G401 (cell line): Measurements from ENCODE around the gene VWA2. TPM values are rescaled to one million over a fixed set of nuclear protein-coding genes. Genes with fewer than 3 reads are reported as not detected.

Experiments
- DNase-seq: peaks from one replicate; pipeline ENCODE4 v3.0.0-alpha.2; 2015; ENCODE audit warnings: low spot score
- in situ Hi-C: cut with HindIII; loops from 2 replicates; pipeline ENCODE4 v1.10.0; 2016; ENCODE audit warnings: low sequenced_read_pairs, mixed read lengths
- total RNA-seq: library from RNA; depleted of rRNA; stranded (reverse); fragments of >200 nt; shearing (Covaris generic); gene quantifications from 2 replicates; pipeline ENCODE4 v1.2.3, GENCODE V29; 2014

Gene VWA2
- total RNA-seq, 1 experiment from 2014 or later, result not detected

DNA sequence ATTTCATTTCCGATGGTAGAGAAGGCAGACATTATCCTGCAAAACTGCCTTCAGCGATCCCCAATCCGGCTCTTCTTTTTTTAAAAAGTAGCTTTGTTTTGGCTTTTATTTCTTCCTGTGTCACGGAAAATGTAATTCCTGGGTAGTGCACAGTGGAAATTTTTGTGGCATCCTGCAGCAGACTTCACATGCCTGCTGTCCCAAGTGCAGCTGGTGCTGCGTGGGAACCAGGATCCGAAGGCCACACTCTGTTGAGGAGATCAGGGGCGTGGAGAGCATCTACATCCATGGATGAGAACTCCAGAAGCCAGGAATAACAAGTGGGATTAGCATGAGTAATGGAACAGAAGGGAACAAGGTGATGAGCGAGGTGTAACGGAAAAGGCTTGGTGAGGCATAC is 4.6 kb downstream of the VWA2 start:
- no peak for DNase-seq
- in situ Hi-C loops, result no loop called here

GRCh38 chr10:114244126-114244525 is 5.1 kb downstream of the VWA2 start:
- no peak for DNase-seq

DNA sequence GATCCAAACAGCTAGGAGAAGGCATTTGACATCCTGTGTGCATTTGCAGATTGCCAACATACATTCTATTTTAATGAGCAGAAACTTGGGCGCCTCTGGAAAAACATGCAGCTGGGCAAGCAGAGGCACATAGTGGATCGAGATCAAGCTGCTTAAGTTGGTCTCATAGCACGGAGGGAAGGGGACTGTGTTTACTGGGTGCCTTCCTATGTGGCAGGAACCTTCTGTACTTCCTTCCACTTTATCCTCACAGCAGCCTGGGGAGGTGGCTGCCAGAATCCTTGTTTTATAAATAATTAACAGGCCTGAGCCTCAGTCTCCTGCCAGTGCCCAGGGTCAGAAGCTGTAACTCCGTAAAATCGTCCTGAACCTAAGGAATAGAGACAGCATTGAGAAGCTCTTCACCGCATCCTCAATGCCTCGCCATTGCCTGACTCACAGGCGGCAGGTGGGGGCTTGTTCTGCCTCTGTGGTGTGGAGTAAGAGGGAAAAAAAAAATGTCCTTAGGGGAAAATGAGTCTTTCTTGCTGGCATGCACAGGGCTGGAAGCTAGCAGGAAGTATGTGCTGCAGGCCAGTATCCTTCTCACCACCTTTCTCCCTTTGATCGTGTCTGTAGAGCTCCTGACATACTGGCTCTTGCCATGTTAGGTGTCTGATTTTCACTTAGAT is 6.2 kb downstream of the VWA2 start:
- no peak for DNase-seq
- in situ Hi-C loops, result no loop called here

More at GRCh38 chr10:114244126-114244525, 5.1 kb downstream of the VWA2 start:
- in situ Hi-C loops, result no loop called here

GRCh38 chr10:114246679-114247305 is 7.7 kb downstream of the VWA2 start:
- in situ Hi-C loops, result no loop called here

GRCh38 chr10:114250236-114250635 is 11.2 kb downstream of the VWA2 start:
- no peak for DNase-seq
- in situ Hi-C loops, result no loop called here

More at GRCh38 chr10:114246679-114247305, 7.7 kb downstream of the VWA2 start:
- no peak for DNase-seq

- in situ Hi-C loops, result no loop called here
These were observed 11.7 kb downstream of the VWA2 start for GRCh38 chr10:114250716-114251115.

DNA sequence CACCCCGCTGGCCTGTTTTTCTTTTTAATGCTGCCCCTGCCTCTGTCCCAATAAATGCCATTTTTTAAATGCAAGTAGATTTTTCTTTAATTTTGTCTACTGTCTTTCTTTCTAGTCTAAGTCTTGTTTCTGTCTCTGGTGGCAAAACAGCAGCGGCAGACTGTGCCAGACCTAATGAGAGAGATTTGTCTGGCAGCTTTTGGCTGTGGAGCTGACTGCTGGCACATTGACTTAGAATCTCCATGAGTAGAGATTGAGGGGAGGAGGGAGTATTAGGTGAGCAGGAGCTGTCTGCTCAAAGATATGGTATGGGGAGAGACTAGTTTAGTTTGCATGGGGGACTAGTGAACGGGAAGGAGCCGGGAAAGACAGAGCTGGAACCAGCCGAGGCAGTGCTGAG is 13.0 kb downstream of the VWA2 start:
- no peak for DNase-seq
- in situ Hi-C loops, result no loop called here

More at GRCh38 chr10:114250716-114251115, 11.7 kb downstream of the VWA2 start:
- DNase-seq, result no peak

DNA sequence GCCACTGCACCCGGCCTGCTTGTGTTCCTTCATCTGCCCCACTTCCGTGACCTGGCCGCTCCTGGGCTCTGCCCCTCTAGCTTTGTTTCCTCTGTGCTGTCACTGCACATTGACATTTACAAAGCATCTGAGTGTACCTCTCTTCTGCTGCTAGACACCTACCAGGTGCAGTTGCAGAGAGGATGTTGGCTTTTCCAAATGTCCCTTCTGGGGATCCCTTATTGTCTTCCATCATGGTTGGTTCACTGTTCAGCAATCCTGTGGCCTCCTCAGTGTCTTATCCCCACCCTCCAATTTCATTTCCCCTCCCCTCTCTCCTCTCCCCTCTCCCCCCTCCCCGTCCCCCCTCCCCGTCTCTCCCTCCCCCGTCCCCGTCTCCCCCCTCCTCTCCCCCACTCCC is 13.8 kb downstream of the VWA2 start:
- no peak for DNase-seq
- in situ Hi-C loops, result no loop called here

DNA sequence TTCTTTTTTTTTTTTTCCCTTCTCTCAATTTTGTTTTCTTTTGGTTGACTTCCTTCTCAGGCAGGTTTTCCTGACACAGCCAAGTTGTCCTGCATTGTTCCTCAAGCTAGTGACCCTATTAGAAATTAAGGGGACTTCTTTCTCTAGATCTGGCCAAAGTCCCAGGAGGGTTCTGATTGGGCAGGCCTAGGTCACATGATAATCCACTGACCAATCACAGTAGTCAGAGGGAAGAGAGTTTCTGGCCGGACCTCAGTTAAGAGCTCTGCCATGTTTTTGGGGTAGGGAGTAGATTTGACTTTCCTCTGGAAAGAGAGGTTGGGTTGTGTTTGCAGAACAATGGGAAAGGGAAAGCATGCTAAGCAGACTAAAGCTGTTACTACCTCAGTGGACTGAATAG is 16.2 kb downstream of the VWA2 start:
- DNase-seq, result no peak
- in situ Hi-C loops, result no loop called here

DNA sequence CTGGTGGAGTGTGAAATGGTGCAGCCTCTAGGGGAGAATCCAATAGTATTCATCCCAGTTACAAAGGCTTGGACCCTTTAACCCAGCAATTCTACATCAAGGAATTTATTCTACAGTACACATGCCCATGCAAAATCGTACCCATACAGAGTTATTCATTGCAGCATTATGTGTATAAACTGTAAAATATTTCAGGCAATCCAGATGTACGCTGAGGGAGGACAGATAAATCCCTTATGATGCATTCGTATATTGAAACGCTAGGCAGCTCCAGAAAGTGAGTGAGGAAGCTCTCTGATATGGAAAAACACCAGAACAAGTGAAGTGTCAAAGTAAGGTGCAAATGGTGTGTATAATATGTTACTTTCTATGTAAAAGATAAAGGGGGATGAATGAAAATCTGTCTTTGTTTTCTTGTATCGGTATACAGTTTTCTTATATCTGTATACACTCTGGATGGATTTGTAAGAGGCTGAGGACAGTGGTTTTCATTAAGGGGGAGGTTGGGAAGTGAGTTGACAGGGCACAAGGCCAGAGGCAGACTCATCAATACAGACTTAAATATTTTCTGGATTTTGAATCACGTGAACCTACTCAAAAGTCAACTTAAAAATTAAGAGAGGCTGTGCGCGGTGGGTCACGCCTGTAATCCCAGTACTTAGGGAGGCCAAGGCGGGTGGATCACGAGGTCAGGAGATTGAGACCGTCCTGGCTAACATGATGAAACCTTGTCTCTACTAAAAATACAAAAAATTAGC is 17.1 kb downstream of the VWA2 start:
- in situ Hi-C loops, result no loop called here

GRCh38 chr10:114256822-114257221 is 17.8 kb downstream of the VWA2 start:
- in situ Hi-C loops, result no loop called here

More for the DNA sequence above, 17.1 kb downstream of the VWA2 start:
- DNase-seq, result no peak

GRCh38 chr10:114257498-114257897 is 18.4 kb downstream of the VWA2 start:
- in situ Hi-C loops, result no loop called here

More at GRCh38 chr10:114256822-114257221, 17.8 kb downstream of the VWA2 start:
- no peak for DNase-seq

DNA sequence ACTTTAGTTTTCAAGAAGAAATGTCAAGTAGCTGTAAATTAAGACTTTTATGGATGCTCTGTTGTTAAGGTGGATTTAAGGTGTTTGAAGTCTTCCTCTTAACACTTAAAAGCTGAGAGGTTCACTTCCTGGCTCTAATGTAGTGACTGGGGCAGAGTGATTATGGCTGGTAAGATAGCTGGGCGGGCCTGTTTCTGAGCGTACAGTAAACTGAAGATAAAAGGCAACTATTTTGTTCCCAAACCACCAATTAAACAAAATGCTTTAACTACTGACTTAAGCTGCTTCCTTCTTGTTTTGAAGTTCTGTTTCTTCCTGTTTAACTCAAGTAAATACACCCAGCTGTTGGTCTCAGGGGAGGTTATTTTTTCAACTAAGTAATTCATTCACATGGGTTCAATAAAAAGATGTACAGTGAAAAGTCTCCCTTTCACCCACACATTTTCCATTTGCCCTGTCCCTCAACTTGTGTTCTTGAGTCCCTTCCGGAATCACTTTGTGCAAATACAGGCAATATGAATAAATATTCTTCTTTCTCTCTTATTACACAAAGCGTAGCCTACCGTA is 19.3 kb downstream of the VWA2 start:
- in situ Hi-C loops, result no loop called here
- DNase-seq, result no peak

More at GRCh38 chr10:114257498-114257897, 18.4 kb downstream of the VWA2 start:
- DNase-seq, result no peak

DNA sequence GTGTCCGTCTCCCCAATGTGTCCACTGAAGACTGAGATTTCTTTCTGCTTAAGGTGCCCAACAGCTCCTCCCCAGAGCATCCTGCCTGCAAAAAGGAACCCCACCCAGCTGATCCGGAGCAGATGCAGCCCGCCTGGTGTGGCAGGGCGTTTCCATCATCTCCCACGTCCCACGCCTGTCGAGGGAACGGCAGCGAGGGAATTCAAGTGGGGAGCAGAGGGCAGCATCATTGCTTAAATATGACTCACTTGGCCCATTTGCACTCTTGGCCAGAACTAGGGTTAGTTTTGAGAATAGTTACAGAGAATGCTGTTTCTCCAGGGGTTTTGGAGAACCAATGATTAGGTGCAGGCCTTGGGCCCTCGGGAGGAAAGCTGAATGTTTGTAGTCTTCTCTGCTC is 20.8 kb downstream of the VWA2 start:
- no peak for DNase-seq
- in situ Hi-C loops, result no loop called here

- in situ Hi-C loops, result no loop called here
- no peak for DNase-seq
These were observed 21.3 kb downstream of the VWA2 start for GRCh38 chr10:114260366-114260765.

- in situ Hi-C loops, result no loop called here
These were observed 22.0 kb downstream of the VWA2 start for GRCh38 chr10:114261076-114261475.

DNA sequence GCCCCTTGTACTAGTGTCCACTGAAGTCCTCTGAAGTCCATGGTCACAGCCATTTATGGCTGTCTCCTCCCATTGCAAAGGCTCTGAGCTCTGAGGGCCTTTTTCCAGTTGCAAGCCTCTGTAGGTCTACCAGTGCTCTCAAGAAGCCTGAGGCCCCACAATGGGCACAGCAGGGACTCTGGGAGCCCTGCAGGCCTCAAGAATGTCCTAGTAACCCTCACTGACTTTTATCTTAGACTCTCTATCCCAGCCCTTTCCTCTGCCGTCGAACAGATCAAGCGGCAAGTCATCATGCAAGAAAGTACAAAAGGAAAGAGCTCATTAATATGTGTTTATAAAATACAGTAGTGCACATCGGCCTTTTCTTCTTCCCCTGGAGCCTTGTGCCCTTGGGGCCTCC is 23.4 kb downstream of the VWA2 start:
- DNase-seq, result no peak
- in situ Hi-C loops, result no loop called here

More at GRCh38 chr10:114261076-114261475, 22.0 kb downstream of the VWA2 start:
- no peak for DNase-seq

DNA sequence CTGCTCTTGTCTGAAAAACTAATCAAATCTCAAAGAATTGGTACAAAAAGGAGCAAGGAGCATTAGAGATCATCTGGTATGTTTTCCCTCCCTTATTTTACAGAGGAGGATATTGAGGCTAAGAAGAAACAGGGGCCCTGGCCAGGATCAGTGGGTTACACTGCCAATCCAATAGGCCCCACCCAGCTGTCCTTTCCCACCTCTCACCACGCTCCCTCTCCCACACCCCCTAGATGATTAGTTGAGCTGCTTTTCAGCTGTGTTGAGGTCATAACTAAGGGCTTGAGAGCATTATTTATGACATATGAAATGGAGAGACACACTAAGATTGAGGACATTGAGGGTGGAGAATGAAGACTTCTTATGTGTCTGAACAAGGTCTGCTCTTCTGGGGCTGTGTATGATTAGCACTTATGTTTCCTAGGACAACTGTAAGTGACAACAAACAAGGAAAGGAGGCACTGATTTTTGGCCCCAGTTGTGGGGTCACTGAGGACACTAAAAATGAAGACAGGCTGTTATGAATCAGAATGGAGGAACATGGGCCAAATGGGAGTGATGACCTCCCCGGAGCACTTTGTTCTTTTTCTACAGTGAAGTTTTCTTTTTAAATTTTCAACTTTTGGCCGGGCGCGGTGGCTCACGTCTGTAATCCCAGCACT is 26.5 kb downstream of the VWA2 start:
- DNase-seq, result no peak
- in situ Hi-C loops, result no loop called here

GRCh38 chr10:114266521-114266920 is 27.5 kb downstream of the VWA2 start:
- in situ Hi-C loops, result no loop called here
- no peak for DNase-seq
